CD4-positive, alpha-beta T cell treated with Interleukin-10 for 1 hour (primary cell): ENCODE measurements around the gene VPS52.
A peak's percentile ranks its signal among the peaks of the same experiment; 100 is the strongest.
"Not testable (repeated sequence)": the region's sequence is repeated elsewhere in the genome, so short reads cannot be mapped to it uniquely, and the experiment has no call there.

Source experiments
- DNase-seq: peaks from one replicate; pipeline ENCODE4 v3.0.0-alpha.2; 2020

VPS52 gene

DNA sequence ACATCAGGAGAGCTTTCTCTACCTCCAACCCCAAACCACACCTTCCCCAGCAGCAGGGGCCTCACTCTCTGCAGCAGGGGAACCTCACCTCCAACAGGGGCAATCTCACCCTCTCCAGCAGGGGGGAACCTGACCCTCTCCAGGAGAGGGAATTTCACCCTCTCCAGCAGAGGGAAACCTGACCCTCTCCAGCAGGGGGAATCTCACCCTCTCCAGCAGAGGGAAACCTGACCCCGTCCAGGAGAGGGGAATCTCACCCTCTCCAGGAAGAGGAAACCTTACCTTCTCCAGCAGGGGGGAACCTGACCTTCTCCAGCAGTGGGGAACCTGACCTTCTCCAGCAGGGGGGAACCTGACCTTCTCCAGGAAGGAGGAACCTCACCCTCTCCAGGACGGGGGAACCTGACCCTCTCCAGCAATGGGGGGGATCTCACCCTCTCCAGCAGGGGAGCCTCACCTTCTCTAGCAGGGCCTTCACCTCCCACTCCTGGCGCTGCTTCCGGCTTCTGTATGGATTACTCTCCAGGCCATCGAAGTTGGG, 8.4 kb upstream of the VPS52 start:
- DNase-seq = no peak

DNA sequence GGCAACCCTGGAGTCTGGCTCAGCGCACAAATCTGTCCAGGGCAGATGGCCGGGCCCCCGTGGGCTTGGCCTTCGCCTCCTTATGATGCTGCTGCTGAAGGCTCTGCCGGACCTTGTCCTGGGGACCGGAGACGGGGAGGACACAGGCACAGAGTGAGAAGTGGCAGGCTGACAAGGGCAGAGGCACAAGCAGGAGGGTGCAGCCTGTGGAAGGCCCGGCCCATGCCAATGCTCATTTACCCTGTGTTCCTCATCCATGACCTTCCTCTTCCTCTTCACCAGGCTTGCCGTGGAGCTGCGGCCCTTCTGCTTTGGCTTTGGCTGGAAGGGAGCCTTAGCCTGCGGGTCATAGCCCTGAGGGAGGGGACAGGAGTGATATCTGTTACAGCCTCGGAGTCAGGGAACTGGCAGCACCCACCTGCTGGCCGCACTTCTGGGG, 7.6 kb upstream of the VPS52 start:
- no peak for DNase-seq

DNA sequence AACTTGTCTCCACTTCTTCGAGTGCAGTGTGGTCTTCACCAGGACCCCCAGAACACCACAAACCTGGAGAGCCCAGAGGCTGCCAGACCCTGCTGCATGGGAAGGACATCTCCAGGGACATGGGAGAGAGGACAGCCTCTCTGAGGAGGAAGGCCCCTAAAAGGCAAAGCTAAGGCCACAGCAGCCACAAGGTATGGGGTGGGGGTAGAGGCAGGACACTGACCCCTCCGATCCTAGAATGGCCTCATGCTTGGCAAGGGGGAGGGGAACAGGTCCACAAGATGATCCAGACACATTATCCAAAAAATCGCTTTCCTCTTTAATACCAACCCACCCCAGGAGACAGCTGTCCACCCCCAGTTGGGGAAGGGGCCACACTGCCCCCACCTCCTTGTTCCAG, 7.1 kb upstream of the VPS52 start:
- no peak for DNase-seq

DNA sequence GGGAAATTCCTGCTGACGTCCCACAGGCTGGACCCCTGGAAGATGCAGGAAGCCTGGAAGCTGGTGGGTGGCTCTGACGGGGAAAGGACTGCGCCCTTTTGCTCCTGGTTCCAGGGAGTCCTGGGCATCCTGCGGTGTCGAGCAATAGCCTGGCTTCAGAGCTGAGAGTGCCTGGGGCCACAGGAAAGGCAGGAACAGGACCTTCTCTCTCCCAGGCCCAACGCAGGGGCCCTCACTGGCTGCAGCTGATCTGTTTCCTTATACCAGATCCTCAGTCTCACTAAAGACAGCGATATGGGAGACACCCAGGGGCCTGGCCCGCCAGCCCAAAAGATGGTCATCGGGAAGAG, 6.7 kb upstream of the VPS52 start:
- no peak for DNase-seq

DNA sequence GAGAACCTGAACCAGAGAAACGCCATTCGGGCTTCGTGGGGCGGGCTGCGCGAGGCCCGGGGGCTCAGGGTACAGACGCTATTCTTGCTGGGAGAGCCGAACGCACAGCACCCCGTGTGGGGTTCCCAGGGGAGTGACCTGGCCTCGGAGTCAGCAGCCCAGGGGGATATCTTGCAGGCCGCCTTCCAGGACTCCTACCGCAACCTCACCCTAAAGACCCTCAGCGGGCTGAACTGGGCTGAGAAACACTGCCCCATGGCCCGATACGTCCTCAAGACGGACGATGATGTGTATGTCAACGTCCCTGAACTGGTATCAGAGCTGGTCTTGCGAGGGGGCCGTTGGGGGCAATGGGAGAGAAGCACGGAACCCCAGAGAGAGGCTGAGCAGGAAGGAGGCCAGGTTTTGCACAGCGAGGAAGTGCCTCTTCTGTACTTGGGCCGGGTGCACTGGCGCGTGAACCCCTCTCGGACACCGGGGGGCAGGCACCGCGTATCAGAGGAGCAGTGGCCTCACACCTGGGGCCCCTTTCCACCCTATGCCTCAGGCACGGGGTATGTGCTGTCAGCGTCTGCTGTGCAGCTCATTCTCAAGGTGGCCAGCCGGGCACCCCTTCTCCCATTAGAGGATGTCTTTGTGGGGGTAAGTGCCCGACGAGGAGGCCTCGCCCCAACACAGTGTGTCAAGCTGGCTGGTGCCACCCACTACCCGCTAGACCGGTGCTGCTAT, 6.2 kb upstream of the VPS52 start:
- DNase-seq = peak; percentile 42

DNA sequence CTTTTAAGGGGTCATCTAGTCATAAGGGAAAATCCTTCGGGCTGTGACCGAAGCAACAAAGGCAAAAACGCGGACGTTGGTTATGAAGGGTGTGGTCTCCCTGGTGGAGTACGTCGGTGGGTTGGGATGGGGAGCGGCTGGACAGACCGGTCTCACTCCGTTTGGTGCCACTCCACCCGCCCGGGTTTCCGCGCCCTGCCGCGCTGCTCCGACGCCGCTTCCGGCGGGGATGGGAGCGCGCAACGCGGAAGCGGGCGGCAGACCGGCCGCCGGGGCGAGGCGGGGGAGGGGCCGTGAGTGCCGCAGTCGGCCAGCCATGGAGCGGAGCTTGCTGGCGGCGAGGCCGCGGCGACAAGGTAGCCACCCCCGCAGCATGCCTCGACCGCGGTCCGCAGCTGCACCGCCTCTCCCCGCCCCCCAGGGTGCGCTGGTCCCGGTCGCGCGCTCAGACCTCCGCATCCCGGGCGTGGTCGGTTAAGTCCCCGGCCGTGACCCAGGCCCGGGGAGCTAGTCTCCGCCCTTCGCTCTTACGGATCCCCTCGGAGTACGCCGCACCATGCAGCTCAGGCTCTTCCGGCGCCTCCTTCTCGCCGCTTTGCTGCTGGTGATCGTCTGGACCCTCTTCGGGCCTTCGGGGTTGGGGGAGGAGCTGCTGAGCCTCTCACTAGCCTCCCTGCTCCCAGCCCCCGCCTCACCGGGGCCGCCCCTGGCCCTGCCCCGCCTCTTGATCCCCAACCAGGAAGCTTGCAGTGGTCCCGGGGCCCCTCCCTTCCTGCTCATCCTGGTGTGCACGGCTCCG, 5.4 kb upstream of the VPS52 start, which contains the start of gene B3GALT4:
TSS of gene B3GALT4 (plus strand) at position 260 of the 799 bp plus-strand sequence. CDS start at position 557, 297 bp downstream.
- peak; percentile 77 for DNase-seq

DNA sequence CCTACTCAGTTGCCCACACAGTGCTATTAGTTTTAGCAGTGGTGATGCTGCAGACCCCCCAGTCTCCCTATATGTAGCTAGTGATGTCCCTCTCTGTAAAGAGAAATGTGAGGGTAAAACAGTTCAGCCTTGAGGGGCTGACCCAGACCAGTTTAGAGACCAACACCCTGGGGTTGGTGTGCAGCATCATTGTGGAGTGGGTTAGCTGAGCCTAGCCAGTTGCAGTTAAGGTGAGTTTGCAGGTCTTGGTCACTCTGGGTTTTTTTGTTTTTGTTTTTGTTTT, 4.8 kb upstream of the VPS52 start:
- no peak for DNase-seq

DNA sequence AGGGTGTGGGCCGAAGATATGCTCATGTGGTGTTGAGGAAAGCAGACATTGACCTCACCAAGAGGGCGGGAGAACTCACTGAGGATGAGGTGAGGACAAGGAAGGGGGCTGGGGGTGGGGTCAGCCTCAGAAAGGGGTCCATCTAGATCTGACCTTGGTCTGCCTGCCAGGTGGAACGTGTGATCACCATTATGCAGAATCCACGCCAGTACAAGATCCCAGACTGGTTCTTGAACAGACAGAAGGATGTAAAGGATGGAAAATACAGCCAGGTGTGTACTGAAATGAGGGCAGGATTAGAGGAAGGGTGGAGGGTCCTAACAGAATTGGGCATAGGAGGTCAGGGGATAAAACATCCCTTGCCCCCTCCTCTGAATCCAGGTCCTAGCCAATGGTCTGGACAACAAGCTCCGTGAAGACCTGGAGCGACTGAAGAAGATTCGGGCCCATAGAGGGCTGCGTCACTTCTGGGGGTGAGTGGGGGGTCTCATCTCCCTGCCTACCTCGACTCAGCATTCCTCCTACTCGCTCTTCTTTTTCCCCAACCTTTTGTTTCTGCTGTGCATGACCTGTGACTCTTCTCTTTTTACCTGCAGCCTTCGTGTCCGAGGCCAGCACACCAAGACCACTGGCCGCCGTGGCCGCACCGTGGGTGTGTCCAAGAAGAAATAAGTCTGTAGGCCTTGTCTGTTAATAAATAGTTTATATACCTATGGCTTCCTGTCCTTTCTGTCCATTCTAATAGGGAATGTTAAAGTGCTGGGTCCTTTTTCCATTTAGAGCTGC, 4.3 kb upstream of the VPS52 start:
- not testable (repeated sequence) for DNase-seq

DNA sequence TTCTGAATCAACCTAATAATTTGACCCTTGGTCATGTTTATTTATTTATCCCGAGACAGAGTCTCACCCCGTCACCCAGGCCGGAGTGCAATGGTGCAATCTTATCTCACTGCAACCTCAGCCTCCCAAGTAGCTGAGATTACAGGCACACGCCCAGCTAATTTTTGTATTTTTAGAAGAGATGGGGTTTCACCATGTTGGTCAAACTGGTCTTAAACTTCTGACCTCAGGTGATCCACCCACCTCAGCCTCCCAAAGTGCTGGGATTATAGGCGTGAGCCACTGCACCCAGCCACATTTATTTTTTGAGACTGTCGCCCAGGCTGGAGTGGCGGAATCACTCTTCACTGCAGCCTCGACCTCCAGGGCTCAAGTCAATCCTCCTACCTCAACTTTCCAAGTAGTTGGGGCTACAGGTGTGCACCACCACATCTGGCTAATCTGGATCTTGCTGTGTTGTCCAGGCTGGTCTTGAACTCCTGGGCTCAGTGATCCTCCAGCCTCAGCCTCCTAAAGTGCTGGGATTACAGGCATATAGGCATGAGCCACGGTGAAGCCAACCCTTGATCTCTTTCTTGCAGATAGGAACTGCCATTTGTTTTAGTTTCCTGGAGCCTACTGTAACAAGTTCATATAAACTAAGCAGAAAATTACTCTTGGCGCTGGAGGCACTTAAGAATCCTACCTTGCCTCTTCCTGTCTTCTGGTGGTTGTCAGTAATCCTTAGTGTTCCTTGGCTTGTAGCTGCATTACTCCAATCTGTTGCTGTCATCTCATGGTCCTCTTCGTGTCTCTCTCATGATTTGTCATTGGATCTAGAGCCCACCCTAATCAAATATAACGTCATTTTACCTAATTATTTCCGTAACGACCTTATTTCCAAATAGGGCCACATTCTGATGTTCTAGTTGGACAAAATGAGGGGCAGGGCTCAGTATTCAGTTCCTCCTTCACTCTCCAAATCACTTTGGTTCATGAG, 2.5 kb upstream of the VPS52 start:
- DNase-seq = no peak

DNA sequence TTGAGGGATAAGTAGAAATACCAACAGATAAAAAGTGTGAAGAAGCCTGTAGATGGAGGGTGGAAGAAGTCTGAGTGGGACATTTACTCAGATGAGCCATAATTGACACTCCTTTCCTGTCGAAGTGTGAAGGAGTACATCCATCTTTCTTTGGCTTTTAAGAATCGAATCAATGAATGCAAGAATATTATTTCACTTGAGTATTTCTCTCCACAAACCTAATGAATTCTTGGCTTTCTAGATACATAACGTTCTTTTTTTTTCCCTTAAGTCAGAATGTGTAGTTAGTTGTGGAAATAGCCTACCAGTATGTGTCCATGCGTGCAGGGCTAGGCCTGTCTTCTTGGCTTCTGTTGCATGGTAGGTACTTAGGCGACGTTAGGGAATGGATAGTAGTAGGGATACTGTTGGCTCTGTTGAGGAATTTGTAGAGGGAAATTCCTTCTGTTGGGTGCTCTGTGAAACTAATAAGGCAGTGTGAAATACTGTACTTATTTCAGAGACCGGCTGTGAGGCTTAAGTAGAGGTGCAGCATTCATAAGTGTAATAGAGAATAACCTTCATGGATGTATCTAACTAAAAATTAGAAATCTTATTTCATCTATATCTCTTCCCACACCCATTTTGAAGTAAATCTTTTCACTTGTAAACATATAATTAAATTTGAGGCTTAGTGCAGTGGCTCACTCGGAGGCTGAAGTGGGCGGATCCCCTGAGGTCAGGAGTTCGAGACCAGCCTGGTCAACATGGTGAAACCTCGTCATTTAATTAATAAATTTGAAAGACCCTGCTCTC, 1.6 kb upstream of the VPS52 start:
- DNase-seq = no peak

DNA sequence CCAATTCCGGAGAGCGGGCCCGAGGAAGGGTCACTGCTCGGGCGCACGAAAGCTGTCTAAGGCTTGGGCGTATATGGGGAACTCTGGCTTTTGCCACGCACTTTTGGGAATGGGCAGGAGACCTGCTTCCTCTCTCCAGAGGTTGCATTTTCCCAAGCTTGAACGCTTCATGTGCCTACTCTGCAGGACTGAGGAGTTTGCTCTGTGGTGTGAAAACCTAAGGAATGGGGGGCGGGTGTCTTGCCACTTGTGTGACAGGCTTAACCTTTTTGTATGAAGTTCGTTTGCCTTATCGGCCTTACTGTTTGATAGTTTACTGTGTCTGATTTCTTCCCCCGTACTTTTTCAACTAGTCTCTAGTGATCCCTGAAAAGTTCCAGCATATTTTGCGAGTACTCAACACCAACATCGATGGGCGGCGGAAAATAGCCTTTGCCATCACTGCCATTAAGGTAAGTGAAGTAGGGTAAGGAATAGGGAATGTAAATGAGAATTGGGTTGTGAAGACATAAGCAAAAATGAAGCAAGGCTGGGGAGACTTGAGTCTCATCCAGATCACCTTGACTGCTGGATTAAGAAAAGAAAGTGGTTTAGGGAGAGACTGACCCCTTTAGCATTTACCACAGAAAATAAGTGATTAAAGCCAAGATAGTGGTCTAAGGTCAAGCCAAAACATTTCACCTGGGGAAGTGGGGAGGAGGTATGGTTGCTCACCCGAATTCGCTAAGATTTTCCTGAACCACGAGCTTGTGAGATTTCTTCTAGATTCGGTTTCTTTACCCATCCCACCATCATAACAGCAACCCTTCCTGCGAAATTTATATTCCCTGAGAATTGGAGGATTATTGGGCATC, 826 bp upstream of the VPS52 start:
- no peak for DNase-seq

DNA sequence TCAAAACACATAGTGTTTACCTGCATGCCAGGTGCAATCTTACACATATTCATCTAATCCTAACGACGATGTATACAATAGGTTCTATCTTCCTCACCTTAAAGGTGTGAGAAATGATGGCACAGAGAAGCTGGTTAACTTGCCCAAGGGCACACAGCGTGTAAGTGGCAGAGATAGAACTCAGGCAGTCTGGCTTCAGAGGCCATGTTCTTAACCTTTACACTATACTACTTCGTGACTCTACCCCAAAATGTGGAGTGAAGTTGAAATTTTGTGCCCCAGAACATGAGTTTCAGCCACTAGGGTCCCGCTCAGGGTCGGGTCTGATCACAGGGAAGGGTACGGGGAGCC, 584 bp downstream of the VPS52 start:
- DNase-seq = no peak

DNA sequence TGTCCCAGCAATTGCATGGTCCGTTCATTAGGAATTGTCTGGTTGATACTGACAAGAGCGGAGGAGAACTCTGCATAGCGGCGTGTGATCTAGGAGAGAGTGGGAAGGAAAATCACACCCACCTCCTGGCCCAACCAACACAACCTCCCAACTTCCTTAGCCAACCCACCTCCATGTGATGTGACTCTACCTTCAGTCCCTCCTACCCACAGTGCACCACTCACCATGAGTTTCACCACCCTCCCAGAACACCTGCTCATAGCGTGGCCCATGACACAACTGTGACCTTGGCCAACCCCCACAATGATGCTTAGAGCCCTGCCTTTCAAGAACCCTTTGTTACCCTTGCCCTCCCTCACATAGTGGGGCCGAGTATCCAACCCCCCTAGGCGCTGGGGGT, 7.7 kb downstream of the VPS52 start:
- no peak for DNase-seq

DNA sequence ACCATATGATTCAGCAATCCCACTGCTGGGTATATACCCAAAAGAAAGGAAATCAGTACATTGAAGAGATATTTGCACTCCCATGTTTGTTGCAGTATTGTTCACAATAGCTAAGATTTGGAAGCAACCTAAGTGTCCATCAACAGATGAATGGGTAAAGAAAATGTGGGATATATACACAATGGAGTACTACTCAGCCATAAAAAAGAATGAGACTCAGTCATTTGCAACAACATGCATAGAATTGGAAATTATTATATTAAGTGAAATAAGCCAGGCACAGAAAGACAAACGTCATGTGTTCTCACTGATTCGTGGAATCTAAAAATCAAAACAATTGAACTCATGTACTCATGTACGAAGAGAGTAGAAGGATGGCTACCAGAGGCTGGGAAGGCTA, 9.2 kb downstream of the VPS52 start:
- DNase-seq = not testable (repeated sequence)

DNA sequence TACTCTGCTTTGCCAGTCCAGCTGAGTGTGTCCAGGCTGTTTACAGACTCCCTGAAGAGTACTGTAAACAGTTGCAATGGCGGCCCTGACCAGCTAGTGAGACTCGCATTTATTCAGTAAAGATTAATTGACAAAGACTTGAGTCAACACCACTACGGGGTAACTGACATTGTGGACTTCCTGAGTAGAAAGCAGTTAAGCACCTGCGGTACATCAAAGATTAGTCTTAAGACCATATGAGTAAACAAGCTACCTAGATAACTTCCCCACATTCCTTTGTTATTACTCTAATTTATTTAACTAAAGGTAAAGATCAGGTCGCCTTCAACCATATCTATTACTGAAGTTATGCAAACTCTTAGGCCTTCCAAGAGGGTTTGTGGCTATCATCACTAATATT, 12.6 kb downstream of the VPS52 start:
- no peak for DNase-seq

DNA sequence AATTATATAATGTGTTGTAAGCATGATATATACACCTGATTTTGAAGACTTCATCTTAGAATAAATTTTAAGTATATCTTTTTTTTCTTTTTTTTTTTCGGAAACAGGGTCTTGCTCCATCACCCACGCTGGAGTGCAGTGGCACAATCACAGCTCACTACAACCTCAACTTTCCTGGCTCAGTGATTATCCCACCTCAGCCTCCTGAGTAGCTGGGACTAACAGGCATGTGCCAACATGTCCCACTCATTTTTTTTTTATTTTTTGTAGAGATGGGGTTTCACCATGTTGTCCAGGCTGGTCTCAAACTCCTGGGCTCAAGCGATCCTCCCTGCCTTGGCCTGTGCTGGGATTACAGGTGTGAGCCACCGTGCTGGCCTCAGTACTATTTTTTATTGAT, 17.1 kb downstream of the VPS52 start:
- DNase-seq = no peak

DNA sequence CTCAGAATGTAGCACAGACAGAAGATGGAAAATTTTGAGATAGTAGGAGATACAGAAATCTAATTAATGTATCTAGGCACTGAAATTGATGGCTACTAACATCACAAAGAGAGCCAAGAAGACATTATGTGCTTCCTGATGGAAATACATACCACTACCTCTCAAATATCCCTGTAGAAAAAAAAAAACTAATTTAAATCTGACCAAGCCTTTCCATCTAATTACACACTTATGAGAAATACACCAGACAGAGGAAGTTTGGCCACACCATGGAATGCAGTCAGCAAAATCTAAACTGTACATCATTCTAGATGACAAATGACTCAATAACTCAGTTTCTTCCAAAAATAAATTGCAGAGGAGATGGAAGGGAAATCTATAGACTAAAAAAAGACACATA, 18.9 kb downstream of the VPS52 start:
- DNase-seq = no peak

DNA sequence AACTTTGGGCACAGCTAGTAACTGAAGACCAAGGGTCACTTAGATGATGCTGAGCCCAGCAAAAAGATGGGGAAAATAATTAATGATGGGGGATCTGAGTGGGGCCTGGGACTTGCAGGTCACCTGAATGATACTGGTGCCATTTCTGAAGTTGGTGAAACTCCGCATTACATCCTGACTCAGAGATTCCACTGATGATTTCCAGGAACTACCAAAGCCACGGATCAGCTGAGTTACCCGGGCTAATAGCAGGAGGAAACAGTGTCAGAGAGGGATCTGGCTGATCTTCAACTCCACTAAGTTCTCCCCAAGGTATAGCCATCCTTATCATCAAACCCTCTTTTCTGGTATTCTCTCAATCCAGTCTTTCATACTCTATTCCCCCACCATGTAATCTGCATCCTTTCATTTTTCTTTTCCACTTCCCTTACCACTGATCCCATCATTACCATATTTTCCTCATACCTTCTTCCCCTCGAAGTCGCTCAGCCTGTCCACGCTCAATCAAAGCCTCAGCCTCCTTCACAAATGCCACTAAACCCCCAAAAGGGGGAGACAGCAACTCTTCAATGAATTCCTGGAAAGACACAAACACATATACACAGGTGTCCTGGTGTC, 20.2 kb downstream of the VPS52 start:
- no peak for DNase-seq

DNA sequence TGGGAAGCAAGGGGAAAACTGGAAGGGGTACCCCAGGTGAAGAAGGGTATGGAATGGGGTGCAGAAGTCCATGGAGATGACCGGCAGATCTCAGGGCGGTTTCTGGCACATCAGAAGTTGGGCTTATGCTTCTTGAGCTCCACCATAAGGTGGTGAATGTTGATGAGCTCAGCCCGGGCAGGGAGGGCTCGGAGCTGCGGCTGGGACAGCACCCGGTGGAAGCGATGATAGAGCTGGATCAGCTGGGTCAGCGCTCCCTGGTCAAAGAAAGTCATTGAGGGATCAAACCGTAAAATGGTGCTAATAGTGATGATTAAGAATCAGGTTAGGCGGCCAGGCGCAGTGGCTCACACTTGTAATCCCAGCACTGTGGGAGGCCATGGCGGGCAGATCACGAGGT, 20.9 kb downstream of the VPS52 start:
- DNase-seq = no peak
